Measurements from ENCODE around the gene NOSTRIN. TPM values are rescaled to one million over a fixed set of nuclear protein-coding genes. Genes with fewer than 3 reads are reported as not detected.
A peak's percentile ranks its signal among the peaks of the same experiment; 100 is the strongest.

NOSTRIN gene
- total RNA-seq, 1 experiment from 2014 or later: 3.1 TPM

DNA sequence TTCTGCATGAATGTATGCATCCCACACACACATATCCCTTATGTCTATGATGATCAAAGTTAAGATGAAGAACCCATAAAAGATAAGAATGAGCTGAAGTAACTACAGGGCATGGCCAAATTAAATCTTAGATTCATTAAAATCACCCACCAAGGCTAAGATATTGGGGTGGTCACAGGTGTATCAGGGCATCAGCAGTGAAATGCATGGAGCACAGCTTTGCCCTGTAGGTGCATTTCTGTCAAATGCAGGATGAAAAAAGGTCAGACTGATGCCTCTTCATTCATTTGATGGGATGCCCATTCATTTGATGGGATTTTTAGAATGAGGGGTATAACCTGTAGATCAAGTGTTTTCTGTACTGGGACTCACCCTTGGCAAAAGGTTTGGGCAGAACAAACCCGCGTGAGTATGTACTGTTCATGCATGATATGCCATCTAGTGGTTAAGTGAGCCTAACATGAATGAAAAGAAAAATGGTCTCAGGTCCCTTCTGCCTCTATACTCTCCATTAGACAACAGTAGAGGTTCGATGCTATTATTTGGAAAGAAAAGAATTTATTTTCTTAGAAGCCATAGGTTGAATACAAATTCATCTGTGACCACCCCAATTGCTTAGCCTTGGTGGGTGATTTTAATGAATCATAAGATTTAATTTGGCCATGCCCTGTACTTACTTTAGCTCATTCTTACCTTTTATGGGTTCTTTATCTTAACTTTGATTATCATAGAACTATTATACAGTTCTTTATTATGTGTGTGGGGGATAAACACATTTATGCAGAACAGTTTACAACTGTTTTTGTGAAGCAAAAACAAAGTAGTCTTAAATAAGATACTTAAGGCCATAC is 43.2 kb upstream of the NOSTRIN start:
- POLR2A ChIA-PET: no interaction called here
- no peak overlapping the region for H3K4me2 ChIP-seq (ENCODE audit: low read length)
- peak; percentile 21 for DNase-seq (ENCODE audit: low read depth, low spot score)
- no peak overlapping the region for H2AFZ ChIP-seq (ENCODE audit: low read depth, low read length, poor library complexity, severe bottlenecking)
- no TSS peak for BruUV-seq (replicated peaks)
- no peaks in the 10 kb centered on the region for H3K9me3 ChIP-seq (ENCODE audit: control insufficient read depth in 1 of 2, insufficient read depth in 1 of 2, low read depth in 1 of 2, low read length in 2 of 2)
- no peak overlapping the region for H3K9ac ChIP-seq (ENCODE audit: low read length)
- H3K9me2 ChIP-seq (ENCODE audit: insufficient read depth): no peaks in the 10 kb centered on the region
- no peaks in the 10 kb centered on the region for H3K36me3 ChIP-seq (ENCODE audit: control insufficient read depth in 1 of 2, insufficient read depth in 2 of 2, low read length in 2 of 2)
- no peaks in the 10 kb centered on the region for H3K4me1 ChIP-seq (ENCODE audit: control insufficient read depth in 1 of 2, insufficient read depth in 2 of 2, low read length in 2 of 2)
- CTCF ChIA-PET: interaction anchor here (1.1 kb wide), 2 partner anchors 411 to 413 kb away, joined by 4 to 6 read pairs; no protein-coding TSS in a partner anchor
- no peak overlapping the region for H3K4me3 ChIP-seq (replicated peaks in 1 of 2; ENCODE audit: low read depth in 1 of 2, low read length in 2 of 2)
- no peak overlapping the region for H3K27ac ChIP-seq (ENCODE audit: low read depth, low read length)
- no peaks in the 10 kb centered on the region for H4K20me1 ChIP-seq (ENCODE audit: insufficient read depth)
- peak; percentile 93 for ATAC-seq
- H3K79me2 ChIP-seq (ENCODE audit: insufficient read depth, low read length): no peaks in the 10 kb centered on the region
- intact Hi-C loops (cut with micrococcal nuclease): loop anchor here (1.0 to 10.0 kb wide), 2 partner anchors 413 to 624 kb away; no protein-coding TSS in a partner anchor
- no peaks in the 10 kb centered on the region for H3K27me3 ChIP-seq (ENCODE audit: insufficient read depth, low read length)
- TF ChIP-seq RAD21 (IDR thresholded peaks at IDR 0.05; ENCODE audit: low read depth): peak; percentile 74
- TF ChIP-seq SRF (IDR thresholded peaks at IDR 0.05; ENCODE audit: low read depth): no peak
- TF ChIP-seq, protein P1, sequence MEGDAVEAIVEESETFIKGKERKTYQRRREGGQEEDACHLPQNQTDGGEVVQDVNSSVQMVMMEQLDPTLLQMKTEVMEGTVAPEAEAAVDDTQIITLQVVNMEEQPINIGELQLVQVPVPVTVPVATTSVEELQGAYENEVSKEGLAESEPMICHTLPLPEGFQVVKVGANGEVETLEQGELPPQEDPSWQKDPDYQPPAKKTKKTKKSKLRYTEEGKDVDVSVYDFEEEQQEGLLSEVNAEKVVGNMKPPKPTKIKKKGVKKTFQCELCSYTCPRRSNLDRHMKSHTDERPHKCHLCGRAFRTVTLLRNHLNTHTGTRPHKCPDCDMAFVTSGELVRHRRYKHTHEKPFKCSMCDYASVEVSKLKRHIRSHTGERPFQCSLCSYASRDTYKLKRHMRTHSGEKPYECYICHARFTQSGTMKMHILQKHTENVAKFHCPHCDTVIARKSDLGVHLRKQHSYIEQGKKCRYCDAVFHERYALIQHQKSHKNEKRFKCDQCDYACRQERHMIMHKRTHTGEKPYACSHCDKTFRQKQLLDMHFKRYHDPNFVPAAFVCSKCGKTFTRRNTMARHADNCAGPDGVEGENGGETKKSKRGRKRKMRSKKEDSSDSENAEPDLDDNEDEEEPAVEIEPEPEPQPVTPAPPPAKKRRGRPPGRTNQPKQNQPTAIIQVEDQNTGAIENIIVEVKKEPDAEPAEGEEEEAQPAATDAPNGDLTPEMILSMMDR (IDR thresholded peaks at IDR 0.05 in 2 of 3, conservative IDR thresholded peaks at IDR 0.05 in 1 of 3; ENCODE audit: borderline replicate concordance in 1 of 3, insufficient read depth in 1 of 3, low read depth in 2 of 3, low read length in 2 of 3): peak; percentile 52 to 67 (median 61); a peak in 5 of 6 replicates
- RAD21 ChIA-PET (ENCODE audit: low non-redundant PET in 1 of 2, low total read pairs in 2 of 2, uncharacterized antibody in 2 of 2, unreplicated experiment in 2 of 2): interaction anchor here in 1 of 2 experiments (0.7 kb wide), 1 partner anchor 337 kb away, joined by 3 read pairs; no protein-coding TSS in a partner anchor

DNA sequence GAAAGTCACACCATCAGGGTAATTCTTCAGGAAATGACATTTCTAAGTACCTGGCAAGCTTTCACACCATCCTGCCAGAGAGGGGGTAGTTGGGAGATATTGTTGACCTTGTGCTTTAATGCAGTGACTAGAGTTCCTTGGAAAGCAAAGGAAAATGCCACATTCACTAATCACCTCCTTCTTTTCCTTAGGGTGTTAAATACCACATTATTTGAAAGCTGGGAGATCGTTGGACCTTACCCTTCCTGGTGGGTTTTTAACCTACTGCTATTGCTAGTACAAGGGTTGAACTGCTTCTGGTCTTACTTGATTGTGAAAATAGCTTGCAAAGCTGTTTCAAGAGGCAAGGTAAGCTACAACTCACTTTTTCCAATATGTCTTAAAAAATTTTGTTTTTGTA is 37.0 kb upstream of the NOSTRIN start:
- H3K4me3 ChIP-seq (replicated peaks in 1 of 2; ENCODE audit: low read depth in 1 of 2, low read length in 2 of 2): no peak overlapping the region
- H4K20me1 ChIP-seq (ENCODE audit: insufficient read depth): no peaks in the 10 kb centered on the region
- H3K9me3 ChIP-seq (ENCODE audit: control insufficient read depth in 1 of 2, insufficient read depth in 1 of 2, low read depth in 1 of 2, low read length in 2 of 2): no peaks in the 10 kb centered on the region
- CTCF ChIA-PET: no interaction called here
- H2AFZ ChIP-seq (ENCODE audit: low read depth, low read length, poor library complexity, severe bottlenecking): no peak overlapping the region
- intact Hi-C loops (cut with micrococcal nuclease): no loop called here
- RAD21 ChIA-PET (ENCODE audit: low non-redundant PET in 1 of 2, low total read pairs in 2 of 2, uncharacterized antibody in 2 of 2, unreplicated experiment in 2 of 2): no interaction called here
- no peak for ATAC-seq
- peaks cover 0 to 4% of the 10 kb centered on the region in 2 experiments; a peak in 1 of 4 replicates for H3K4me1 ChIP-seq (ENCODE audit: control insufficient read depth in 1 of 2, insufficient read depth in 2 of 2, low read length in 2 of 2)
- DNase-seq (ENCODE audit: low read depth, low spot score): no peak
- H3K36me3 ChIP-seq (ENCODE audit: control insufficient read depth in 1 of 2, insufficient read depth in 2 of 2, low read length in 2 of 2): no peaks in the 10 kb centered on the region
- POLR2A ChIA-PET: no interaction called here
- H3K9ac ChIP-seq (ENCODE audit: low read length): no peak overlapping the region
- H3K9me2 ChIP-seq (ENCODE audit: insufficient read depth): no peaks in the 10 kb centered on the region
- no peak overlapping the region for H3K4me2 ChIP-seq (ENCODE audit: low read length)
- H3K79me2 ChIP-seq (ENCODE audit: insufficient read depth, low read length): no peaks in the 10 kb centered on the region
- no TSS peak for BruUV-seq (replicated peaks)
- H3K27ac ChIP-seq (ENCODE audit: low read depth, low read length): no peak overlapping the region
- TF ChIP-seq YY1 (IDR thresholded peaks at IDR 0.05; ENCODE audit: extremely low read depth, insufficient replicate concordance, low read depth, low read length) (no peak), EZH2 (IDR thresholded peaks at IDR 0.05) (no peak)
- TF ChIP-seq, protein P2, sequence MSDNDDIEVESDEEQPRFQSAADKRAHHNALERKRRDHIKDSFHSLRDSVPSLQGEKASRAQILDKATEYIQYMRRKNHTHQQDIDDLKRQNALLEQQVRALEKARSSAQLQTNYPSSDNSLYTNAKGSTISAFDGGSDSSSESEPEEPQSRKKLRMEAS (IDR thresholded peaks at IDR 0.05): no peak
- TF ChIP-seq, protein P3, sequence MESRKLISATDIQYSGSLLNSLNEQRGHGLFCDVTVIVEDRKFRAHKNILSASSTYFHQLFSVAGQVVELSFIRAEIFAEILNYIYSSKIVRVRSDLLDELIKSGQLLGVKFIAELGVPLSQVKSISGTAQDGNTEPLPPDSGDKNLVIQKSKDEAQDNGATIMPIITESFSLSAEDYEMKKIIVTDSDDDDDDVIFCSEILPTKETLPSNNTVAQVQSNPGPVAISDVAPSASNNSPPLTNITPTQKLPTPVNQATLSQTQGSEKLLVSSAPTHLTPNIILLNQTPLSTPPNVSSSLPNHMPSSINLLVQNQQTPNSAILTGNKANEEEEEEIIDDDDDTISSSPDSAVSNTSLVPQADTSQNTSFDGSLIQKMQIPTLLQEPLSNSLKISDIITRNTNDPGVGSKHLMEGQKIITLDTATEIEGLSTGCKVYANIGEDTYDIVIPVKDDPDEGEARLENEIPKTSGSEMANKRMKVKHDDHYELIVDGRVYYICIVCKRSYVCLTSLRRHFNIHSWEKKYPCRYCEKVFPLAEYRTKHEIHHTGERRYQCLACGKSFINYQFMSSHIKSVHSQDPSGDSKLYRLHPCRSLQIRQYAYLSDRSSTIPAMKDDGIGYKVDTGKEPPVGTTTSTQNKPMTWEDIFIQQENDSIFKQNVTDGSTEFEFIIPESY (IDR thresholded peaks at IDR 0.05; ENCODE audit: extremely low read depth, insufficient replicate concordance, low read length): no peak
- TF ChIP-seq, protein P1 (IDR thresholded peaks at IDR 0.05 in 2 of 3, conservative IDR thresholded peaks at IDR 0.05 in 1 of 3; ENCODE audit: borderline replicate concordance in 1 of 3, insufficient read depth in 1 of 3, low read depth in 2 of 3, low read length in 2 of 3): no peak
- no peaks in the 10 kb centered on the region for H3K27me3 ChIP-seq (ENCODE audit: insufficient read depth, low read length)

Measured in HCT116 (cell line).